GM18498 (cell line): ENCODE results near the gene MTSS2.

Source experiments
- ATAC-seq: cut with Tn5 transposase; IDR thresholded peaks from one replicate; pipeline ENCODE4 v1.9.1; 2021; ENCODE audit warnings: mild to moderate bottlenecking, moderate library complexity; ENCODE audit not compliant: unreplicated experiment

Gene MTSS2

DNA sequence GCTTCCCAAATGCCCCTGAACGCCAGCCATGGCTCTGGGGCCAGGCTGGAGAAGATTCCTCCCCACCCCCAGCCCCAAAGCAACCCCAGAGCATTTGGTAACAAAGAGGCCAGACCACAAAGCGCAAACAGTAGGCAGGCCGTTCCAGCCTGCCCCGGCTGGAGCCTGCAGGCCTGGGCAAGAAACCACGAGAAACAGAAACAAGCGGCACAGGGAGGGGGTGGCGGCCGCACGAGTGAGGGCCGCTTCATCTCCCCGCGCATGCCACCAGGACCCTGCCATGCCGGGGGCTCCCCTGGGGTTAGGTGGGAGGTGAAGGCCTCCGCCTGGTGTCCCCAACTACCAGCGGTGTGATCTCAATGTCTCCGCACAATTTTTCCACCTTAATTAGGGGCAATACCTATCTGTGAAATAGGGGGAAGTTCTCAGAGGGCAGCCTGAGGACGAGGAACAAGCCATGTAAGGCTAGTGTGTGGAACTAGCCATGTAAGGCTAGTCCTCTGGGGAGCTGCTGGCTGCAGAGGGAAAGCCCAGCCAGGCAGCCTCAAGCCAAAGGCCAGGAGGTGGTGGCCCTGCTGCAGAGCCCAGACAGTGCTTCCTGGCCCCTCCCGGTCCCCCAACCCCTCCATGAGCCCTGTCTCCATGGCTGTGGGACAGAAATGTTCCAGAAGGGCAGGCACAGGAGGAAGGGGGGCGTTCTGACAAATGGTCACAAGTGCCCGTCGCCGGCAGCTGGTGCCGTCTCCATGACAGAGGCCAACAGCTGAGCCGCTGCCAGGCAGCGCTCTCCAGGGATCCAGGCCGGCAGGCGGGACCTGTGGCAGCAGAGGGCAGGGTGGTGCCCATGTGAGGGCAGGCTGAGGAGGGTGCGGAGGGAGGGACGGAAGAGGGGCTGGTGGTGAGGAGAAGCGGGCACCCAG, 14.5 kb upstream of the MTSS2 start:
- ATAC-seq = no peak

DNA sequence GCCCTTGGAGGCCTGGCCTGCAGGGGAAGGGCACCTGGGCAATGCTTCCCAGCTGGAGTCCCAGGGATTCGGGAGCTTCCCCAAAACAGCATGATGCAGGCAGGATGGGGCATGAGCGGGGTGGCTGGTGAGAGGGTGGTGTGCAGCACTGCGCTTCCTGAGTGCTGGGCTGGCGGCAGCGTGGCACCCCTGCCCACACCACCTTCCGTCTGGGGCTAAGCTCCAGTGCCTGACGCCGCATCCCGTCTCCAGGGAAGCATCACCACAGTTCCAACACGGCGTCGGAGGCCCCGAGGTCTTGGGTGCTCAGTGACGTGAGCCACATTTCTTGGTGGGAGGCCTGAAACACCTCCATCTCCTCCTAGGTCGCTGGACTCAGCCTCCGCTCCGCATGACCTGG, 13.8 kb upstream of the MTSS2 start:
- no peak for ATAC-seq

DNA sequence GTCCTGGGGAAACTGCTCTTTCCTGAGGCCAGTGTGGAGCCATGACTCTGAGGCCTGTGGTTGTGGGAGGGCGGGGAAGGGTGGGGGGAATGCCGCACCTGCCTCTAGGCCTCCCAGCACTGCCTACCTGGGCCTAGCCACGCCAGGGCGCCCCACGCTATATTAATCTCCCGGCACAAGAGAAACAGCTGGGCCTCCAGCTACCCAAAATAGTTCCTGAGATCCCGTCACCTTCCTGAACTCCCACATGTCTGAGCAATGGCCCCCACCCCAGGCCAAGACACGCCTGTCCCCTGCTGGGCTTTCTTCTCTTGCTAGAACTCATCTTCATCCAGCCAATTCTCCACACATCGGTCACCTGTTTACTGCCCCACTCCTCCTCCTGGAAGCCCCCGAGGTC, 13.0 kb upstream of the MTSS2 start:
- ATAC-seq = no peak

DNA sequence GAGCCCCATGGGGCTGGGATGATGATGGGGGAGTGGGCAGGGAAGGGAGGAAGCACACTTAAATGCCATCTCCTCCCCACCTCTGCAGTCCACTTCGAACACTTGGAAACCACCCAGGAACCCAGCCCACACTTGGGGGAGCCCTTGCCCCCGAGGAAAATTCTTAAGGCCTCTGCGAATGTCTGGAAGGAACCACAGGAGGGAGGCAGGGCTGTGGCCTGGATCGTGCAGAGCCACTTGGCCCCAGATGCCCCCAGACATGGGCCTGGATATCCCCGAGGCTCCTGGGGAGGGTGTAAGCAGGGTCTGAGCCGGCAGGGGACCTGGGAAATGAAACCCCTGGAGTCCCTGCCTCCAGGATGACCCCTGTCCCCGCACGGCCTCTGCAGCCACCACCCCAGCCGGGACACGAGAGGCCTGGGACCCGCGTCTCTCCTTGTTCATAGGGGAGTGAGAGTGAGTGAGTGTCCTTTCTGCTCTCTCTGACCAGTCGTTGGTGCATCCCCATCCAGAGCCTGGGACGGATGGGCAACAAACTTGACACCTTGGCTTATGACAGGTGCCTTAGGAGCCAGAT, 11.8 kb upstream of the MTSS2 start:
- no peak for ATAC-seq

DNA sequence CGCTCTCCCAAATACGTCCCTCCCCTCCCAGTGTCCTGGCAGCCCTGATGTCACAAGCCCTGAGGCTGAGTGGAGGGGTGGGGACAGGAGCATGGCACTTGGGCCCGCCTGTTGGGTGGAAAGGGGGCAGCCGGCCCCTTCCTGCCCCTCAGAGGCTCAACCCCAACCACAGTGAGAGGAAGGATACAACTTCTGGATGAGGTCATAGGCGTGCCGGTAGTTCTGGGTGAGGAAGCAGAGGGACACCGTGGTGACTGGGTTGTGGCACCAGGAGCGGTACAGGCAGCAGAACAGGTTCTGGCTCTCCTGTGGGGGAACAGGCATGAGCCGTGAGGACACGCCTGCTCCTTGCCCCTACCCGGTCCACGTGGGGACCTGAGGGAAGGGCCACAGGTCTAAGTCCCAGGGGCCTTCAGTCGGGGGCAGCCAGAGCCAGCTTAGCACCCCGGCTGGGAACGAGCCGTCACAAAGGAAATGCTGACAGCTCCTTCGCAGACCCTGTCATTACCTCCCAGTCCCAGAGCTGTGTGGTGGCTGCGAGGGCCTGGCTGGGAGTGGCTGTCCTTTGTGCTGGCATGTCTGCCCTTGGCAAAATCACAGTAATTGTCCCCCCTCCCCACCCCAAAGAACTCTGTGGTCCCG, 11.2 kb upstream of the MTSS2 start:
- no peak for ATAC-seq

DNA sequence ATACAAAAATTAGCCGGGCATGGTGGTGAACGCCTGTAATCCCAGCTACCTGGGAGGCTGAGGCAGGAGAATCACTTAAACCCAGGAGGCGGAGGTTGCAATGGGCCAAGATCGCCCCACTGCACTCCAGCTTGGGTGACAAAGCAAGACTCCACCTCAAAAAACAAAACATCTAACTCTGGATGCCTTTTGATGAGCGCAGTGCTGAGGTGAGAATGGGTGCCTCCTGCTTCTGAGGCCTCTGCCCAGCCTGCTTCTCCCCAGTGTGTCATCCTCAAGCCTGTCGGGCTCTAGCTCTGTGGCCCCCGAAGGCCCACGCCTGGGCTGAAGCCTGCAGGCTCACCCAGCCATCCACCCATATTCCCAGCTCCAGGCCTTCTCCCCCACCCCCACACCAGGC, 10.5 kb upstream of the MTSS2 start:
- ATAC-seq = no peak

DNA sequence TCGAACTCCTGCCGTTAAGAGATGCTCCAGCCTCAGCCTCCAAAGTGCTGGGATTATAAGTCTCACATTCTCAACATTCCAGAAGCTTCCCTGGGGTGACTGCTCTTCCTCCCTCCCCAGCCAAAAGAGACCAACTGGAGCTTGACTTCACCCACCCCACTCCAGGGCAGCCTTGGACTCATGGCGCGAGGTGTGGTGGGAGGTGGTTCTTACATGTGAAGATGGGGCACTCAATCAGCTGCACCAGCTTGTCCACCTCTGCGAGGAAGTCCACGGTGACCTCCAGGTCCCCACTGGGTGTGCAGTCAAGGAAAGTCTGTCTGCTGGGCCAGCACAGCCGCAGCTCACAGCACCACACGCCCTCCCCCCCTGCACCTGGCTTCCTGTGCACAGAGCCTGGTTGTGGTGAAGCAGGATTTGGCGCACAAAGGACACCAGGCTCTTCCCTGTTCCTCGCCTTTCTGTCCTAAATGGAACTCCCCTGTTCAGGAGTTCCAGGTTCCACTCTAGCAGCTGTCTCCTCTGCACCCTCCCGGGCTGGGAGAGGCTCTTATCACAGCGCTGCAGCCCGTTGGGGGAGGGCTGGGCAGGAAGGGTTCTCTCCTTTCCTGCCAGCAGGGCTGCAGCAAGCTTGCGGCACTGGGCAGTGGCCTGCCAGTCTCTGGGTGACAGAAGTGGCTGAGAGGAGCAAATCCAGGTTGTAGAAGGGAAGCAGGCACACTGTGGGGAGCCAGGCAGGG, 9.6 kb upstream of the MTSS2 start:
- no peak for ATAC-seq

DNA sequence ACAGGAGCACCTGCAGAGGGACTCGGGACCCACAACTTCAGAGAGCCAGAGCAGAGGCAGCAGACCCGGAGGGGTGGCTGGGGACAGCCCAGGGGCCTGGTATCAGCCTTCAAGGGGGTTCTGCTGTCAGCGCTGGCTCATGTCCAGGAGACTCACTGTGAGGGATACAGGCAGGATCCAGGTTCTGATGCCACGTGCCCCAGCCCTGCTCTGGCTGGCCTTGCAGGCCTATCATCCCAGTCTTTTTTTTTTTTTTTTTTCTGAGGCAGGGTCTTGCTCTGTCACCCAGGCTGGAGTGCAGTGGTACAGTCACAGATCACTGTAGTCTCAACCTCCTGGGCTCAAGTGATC, 9.0 kb upstream of the MTSS2 start:
- no peak for ATAC-seq

DNA sequence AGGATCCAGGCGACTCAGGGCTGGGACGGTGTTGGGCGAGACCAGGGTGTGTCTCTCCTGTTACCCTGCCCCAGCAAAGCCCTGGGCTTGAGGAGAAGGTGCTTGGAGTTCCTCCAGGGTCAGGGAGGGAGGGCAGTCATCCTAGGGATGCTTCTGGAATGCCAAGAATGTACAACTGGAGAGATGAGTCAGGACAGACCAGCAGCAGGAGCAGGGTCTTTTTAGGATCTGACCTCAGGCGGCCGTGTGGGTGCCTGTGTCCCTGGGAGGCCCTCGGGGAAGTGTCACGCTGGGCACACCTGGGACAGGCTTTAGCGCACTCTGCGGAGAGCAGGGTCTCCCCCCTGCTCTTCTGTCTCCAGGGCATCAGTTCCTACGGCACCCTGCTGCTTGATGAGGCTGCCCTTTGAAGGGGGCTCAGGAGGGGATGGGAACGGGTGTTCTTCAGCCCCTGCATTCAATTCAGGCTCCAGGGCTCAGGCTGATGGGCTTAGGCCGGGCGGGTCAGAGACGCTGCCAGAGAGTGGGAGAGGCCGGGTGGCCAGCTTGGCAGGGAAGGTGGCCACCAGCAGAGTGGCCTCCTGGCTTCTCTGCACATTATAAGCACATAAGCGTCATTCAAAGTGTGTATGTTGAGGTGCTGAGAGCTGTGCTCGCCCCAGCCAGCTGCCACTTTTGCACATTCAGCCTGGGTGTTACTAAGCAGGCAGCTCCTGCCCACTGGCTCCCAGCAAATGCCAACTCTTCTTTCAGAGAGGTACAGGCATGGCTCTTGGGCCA, 8.4 kb upstream of the MTSS2 start:
- no peak for ATAC-seq

DNA sequence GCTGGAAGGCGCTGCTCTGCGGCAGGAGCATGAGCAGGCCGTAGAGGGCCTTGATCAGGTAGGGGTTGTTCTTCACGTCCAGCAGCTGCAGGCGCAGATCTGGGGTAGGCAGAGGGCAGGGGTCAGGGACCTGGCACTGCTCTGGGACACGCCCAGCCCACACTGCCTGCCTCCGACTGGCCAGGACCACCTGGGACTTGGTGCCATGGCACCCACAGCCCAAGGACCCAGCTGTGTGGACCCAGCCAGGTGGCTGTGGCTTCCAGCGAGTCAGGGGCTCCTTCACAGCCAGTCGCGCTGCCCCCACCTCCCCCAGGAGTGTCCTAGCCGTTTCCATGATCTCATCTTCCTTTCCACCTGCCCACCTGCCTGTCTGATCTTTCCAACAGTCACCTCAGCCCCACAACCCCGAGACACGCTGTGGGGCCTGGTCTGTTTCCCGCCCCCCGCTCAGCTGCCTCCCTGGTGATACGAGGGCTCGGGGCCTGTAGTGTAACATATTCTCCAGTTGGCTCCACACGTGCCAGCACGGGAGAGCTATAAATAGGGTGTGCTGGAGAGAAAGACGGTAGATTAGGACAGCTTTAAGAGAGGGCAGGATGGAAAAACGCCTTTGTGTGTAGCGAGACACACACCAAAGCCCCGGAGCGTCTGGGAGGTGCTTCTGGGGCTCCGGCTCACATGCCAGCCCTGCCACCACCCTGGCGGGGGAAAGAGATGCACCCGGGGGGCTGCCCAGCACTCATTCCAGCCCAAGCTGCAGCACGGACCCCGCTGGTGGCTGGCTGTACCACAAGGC, 7.2 kb upstream of the MTSS2 start:
- ATAC-seq = no peak

DNA sequence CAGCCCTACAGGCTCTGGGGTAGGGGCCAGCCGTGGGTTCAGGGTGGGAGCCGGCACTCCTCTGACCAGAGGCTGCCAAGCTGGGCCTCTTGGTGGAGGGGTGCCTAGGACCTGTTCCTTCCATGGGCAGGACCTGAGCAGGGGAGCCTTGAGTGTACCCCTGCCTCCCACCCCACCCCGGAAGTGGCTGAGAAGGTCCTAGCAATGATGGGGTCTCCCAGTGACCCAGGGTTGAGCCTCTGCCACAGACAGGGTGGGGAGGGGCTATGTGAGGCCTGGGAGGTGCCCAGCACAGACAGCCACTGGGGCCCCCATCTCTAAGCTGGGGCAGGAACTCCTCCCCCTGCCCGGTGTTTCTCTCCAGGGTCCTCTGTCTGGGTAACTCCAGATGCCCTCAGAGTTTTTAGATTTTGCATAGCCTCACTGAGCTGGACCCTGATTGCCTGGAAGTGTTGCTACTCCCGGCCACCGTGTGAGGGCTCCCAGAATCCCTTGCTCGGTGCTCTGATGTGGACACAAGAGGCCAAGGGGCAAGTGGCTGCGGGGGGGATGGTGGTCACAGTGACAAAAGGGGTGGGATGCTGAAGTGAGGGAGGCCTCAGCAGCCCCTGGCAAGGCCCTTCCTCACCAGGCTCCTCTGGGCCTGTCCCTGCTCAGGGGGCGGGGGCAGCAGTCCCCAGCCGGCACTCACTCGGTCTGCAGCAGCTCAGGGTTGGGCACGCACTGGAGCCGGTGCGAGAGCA, 6.4 kb upstream of the MTSS2 start:
- no peak for ATAC-seq

DNA sequence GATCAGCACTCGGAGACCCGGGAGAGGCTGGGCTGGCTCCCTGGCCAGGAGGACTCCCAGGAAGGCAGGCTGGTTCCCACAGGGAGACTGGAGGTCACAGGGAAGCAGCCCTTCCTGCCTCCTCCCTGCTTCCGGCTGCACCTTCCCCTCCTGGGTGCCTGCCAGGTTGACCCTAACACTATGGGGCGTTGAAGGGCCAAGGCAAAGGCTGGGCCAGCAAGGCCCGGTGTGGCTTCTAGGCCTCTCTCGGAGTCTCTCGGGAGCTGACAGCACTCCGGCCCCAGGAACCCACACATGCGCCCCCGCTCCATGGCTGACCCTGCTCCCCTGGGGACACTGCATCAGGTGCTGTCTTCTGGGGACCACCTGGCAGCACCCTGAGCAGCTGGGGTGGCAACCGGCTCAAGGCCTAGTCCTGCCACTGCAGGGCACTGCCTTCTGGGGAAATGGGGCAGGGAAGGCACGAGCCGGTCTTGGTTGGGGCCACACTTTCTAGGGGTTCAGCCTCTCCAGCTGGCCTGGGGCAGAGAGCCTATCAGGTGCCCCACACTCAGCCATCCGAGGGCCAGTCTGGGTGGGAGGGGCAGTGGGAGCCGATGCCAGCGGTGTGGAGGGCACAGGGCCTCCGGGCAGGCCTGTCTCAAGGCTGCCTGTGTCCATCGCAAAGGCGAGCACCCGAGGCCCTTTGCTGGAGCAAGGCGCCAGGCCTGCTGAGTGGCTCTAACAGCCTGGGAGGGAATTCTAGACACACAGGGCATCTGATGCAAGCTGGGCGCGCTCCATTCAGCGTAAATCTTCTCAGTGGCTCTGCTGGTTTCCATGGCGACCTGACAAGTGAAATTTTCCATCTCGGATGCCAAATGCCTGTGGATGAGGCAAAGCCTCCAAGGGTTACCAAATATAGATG, 5.6 kb upstream of the MTSS2 start:
- ATAC-seq = no peak

DNA sequence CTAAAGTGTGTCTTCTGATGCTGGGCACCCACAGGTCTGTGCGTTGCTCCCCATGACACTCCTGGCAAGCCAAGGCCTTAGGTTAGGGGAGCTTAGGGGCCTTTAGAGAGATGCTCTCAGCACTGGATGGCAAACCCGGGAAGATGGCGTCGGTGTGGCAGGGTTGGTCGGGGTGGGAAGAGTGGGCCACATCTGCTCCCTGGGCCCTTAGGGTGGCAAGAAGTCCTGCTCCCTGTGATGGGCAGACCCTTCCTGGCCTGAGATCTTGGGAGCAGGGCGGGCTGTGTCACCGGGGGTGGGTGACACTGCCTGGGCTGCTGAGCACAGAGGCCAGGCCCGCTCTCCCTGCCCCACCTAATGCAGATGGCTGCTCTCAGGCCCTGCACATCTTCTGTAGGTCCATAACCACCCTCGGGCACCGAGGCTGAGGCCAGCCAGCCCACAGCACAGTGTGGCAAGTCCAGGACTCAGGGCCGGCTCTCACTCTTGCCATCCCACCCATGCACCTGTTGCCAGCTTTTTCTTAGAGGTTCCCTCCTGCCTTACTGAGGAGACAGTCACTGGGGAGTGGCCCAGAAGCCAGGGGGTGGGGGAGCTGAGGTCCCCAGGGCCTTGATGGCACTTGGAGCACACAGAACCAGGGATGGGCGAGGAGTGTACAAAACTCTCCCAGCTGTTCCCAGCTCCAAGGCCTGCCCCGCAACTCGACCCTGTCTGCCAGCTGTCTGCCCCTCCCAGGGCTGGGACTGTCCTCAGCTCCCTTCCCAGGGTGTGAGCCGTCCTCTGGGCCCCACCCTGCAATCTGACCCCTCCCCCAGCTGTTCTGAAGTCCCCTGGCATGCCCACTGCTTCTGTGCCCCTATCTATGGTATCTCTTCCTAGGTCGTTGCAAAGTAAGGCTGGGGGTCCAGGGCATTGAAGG, 4.4 kb upstream of the MTSS2 start:
- no peak for ATAC-seq

DNA sequence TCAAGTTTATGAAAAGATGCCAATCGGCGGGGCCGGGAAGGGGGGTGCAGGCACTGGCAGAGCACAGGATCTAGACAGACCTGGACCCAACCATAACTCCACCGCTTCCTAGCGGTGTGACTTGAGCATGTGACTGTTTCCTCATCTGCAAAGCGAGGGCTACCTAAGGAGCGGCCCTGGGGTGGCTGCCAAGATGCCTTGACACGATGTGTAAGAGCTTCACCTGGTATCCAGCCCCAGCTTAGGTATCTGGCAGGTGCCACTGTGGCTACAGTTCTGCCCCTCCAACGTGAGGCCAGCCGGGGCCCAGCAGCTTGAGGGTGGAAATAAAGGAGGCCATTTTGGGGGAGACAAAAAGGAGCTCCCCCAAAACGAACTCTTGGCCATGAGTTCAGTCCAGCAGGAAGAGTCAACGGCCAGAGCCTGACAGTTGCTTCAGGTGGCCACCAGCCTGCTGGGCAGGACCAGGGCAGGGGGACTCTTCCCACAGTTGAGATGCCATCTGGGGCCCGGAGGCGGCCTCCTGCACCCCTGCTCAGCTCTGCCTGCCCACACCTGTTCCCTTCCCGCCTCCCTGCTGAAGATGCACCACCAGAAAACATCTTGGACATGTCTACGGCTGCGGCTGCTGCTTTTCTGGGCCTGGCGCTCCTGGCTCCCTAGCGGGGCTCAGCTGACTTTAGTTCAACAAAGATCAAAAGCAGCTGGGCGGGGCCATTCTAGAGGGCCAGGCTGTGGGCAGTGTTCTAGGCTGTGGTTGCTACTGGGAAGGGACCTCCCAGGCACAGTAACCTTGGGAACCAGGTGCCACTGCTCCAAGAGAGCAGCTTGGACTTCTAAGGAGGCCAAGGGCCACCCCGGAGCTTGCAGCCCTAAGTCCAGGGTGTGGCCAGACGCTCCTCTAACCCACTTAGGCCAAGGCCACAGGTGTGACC, 3.4 kb upstream of the MTSS2 start:
- ATAC-seq = no peak

DNA sequence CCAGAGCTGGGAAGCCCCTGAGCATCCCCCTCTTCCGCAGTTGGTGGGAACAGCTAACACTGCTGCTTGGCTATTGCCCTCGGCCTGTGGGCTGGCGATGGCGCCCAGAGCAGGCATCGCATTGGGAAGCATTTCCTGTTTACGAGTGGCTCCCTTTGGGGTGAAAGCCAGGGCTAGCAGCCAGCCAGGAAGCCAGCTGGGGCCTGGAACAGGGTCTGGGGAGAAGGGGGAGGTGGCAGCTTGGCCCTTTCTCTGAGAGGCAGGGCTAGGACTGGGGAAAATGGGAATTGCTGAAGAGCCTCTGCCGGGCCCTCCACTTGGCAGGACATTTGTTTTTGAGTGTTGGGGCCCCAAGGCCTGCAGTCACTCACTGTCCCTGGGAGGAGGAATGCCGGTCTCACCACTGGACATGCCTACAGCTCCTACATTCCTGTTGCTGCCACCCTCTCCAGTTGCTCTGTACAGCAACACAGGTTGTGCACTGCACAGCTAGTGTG, 2.4 kb upstream of the MTSS2 start:
- ATAC-seq = no peak

DNA sequence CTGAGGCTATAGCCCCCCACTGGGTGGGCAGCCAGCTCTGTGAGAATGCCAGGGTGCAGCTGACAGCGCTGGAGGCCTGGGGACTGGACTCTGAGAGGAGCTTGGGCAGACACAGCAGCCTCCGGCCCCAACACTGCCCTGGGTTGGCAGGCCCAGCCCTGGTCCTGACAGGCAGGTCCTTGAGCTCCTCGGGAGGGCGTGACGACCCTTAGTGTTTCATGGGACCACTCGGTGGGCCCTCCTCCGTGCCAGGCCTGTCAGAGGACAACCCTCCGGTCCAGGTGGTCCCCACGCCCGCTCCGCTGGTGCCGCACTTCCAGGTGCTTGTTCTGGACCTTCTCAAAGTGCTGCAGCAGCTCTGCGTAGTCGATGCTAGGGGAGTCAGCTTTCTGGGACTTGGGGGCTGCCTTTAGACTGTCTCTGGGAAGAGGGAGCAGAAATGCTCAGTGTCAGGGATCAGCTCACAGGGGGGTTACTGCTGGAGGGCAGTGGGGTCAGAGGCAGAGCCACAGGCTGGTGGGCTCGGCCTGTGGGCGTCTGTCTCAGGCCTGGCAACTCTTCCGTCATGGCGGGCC, 1.9 kb upstream of the MTSS2 start:
- ATAC-seq = no peak
